Measurements from ENCODE around the gene WT1.
A peak's percentile ranks its signal among the peaks of the same experiment; 100 is the strongest.

WT1 gene

GRCh38 chr11:32420937-32421901 is 14.1 kb downstream of the WT1 start:
- DNase-seq = peak; percentile 22

- DNase-seq = no peak
Measured at GRCh38 chr11:32420139-32420538, 15.2 kb downstream of the WT1 start.

GRCh38 chr11:32418836-32419235 is 16.5 kb downstream of the WT1 start:
- no peak for DNase-seq

GRCh38 chr11:32417806-32418205 is 17.5 kb downstream of the WT1 start:
- no peak for DNase-seq

- DNase-seq = no peak
Measured at GRCh38 chr11:32416301-32416700, 19.0 kb downstream of the WT1 start.

GRCh38 chr11:32414925-32415324 is 20.4 kb downstream of the WT1 start:
- no peak for DNase-seq

- no peak for DNase-seq
Measured at GRCh38 chr11:32411942-32412615, 23.3 kb downstream of the WT1 start.

GRCh38 chr11:32405592-32405991 is 29.7 kb downstream of the WT1 start:
- no peak for DNase-seq

- no peak for DNase-seq
Measured at GRCh38 chr11:32402836-32403235, 32.5 kb downstream of the WT1 start.

- no peak for DNase-seq
Measured at GRCh38 chr11:32400670-32401369, 34.5 kb downstream of the WT1 start.

GRCh38 chr11:32400196-32400595 is 35.1 kb downstream of the WT1 start:
- DNase-seq = no peak

GRCh38 chr11:32396991-32397390 is 38.3 kb downstream of the WT1 start:
- DNase-seq = no peak

GRCh38 chr11:32396331-32396730 is 39.0 kb downstream of the WT1 start:
- DNase-seq = no peak

- no peak for DNase-seq
Measured at GRCh38 chr11:32395127-32395526, 40.2 kb downstream of the WT1 start.

GRCh38 chr11:32392840-32393239 is 42.5 kb downstream of the WT1 start:
- no peak for DNase-seq

- no peak for DNase-seq
Measured at GRCh38 chr11:32391956-32392553, 43.3 kb downstream of the WT1 start.

GRCh38 chr11:32391479-32391878 is 43.9 kb downstream of the WT1 start:
- DNase-seq = no peak

GRCh38 chr11:32390712-32391111 is 44.6 kb downstream of the WT1 start:
- no peak for DNase-seq

- no peak for DNase-seq
Measured at GRCh38 chr11:32388871-32389770, 46.2 kb downstream of the WT1 start.

- DNase-seq = no peak
Measured at GRCh38 chr11:32388365-32388764, 47.0 kb downstream of the WT1 start.

- no peak for DNase-seq
Measured at GRCh38 chr11:32387411-32387810, 47.9 kb downstream of the WT1 start.

- no peak for DNase-seq
Measured at GRCh38 chr11:32386770-32387377, 48.5 kb downstream of the WT1 start.

Measured in SIG-M5 (cell line).